ENCODE results near the gene EIF2B4. TPM values are rescaled to one million over a fixed set of nuclear protein-coding genes. Genes with fewer than 3 reads are reported as not detected.
A peak's percentile ranks its signal among the peaks of the same experiment; 100 is the strongest.

EIF2B4 gene
- total and polyA plus RNA-seq, 9 of the 15 experiments (the other 6 are each of a cell fraction or from before 2014, with no cell fraction given) = 29.7 to 80.3 (median 58.9) TPM

- TF ChIP-seq IFI16 (CRISPR knock-in tag; IDR thresholded peaks at IDR 0.05) (no peak), ZNF197 (CRISPR knock-in tag; IDR thresholded peaks at IDR 0.05; ENCODE audit: low read depth) (no peak), ZNF592 (IDR thresholded peaks at IDR 0.05) (0 out of 2 replicates have a peak, but pooled peaks have one; percentile 17), ZNF324 (CRISPR knock-in tag; IDR thresholded peaks at IDR 0.05) (no peak), DIDO1 (tag; IDR thresholded peaks at IDR 0.05; ENCODE audit: low read depth) (peak; percentile 32; the same call in 1 of the 2 replicates), JUND (IDR thresholded peaks at IDR 0.05; ENCODE audit: borderline replicate concordance, low read depth, low read length) (peak; percentile 57; the same call in 1 of the 2 replicates), JUND (tag; IDR thresholded peaks at IDR 0.05; ENCODE audit: borderline replicate concordance, low read depth, low read length) (no peak; the same call in 2 of the 3 replicates), STAG1 (CRISPR knock-in tag; IDR thresholded peaks at IDR 0.05; ENCODE audit: borderline replicate concordance) (no peak), NFATC3 (IDR thresholded peaks at IDR 0.05) (no peak), ZNF140 (CRISPR knock-in tag; IDR thresholded peaks at IDR 0.05) (no peak), ZNF707 (CRISPR knock-in tag; conservative IDR thresholded peaks at IDR 0.05) (no peak), ZNF384 (IDR thresholded peaks at IDR 0.05; ENCODE audit: low read depth, low read length) (no peak), C11orf30 (IDR thresholded peaks at IDR 0.05; ENCODE audit: low read depth) (peak; percentile 88), ZNF280A (IDR thresholded peaks at IDR 0.05; ENCODE audit: low read depth, partially characterized antibody) (no peak), JUNB (CRISPR knock-in tag; conservative IDR thresholded peaks at IDR 0.05) (no peak), HMG20B (CRISPR knock-in tag; IDR thresholded peaks at IDR 0.05) (0 out of 2 replicates have a peak, but pooled peaks have one; percentile 85), ZNF175 (CRISPR knock-in tag; IDR thresholded peaks at IDR 0.05; ENCODE audit: low read depth) (no peak), NR3C1 (CRISPR knock-in tag; IDR thresholded peaks at IDR 0.05) (no peak), CREBBP (IDR thresholded peaks at IDR 0.05; ENCODE audit: low read depth, low read length) (no peak)
These were observed 47.2 kb downstream of the EIF2B4 start, which contains the start of gene MPV17 (continued) for GRCh38 chr2:27322766-27323595.

Measured in K562 (cell line).